HG03175 (cell line): ENCODE data around the gene SLC47A2.
"Not testable (repeated sequence)": the region's sequence is repeated elsewhere in the genome, so short reads cannot be mapped to it uniquely, and the experiment has no call there.

ENCODE experiments used
- ATAC-seq: cut with Tn5 transposase; IDR thresholded peaks from one replicate; pipeline ENCODE4 v1.9.1; 2021; ENCODE audit warnings: mild to moderate bottlenecking, moderate library complexity; ENCODE audit not compliant: unreplicated experiment

Gene SLC47A2, protein sequence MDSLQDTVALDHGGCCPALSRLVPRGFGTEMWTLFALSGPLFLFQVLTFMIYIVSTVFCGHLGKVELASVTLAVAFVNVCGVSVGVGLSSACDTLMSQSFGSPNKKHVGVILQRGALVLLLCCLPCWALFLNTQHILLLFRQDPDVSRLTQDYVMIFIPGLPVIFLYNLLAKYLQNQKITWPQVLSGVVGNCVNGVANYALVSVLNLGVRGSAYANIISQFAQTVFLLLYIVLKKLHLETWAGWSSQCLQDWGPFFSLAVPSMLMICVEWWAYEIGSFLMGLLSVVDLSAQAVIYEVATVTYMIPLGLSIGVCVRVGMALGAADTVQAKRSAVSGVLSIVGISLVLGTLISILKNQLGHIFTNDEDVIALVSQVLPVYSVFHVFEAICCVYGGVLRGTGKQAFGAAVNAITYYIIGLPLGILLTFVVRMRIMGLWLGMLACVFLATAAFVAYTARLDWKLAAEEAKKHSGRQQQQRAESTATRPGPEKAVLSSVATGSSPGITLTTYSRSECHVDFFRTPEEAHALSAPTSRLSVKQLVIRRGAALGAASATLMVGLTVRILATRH

DNA sequence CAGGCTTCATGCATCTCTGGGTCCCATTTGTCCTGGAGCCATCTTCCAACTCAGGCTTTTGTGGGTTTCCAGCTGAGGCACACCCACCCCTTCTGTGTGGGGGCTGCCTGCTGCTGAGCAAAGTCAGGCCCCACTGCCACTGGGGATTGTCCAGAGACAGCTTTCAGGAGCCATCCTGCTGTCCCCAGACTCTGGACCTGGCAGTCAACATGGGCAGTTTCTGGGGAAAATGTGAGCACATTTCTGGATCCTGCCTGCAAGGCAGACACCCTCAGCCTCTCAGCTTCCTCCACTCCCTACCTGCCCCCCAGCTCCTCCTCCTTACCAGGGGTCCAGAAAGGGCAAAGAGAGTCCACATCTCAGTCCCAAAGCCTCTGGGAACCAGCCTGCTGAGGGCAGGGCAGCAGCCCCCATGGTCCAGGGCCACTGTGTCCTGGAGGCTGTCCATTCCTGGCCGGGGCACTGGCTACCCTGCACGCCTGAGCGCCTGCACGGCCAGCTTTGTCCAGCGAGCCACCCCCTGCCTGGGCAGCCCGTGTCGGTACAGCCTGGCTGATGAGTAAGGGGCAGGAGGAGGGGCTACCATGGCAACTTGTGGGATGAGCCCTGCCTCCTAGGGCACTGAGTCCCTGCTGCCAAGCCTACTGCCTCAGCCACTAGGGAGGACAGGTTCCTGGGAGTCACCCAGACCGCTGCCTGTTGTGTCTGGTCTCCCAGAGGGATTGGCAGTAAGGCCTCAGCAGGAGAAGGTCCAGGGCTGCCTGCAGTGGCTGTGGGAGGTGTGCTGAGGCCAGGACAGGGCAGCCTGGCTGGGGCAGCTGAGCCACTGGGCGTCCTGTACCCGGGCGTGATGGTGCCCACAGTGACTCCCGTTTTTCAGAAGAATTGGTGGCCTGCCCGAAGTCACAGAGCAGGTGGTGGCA is at the start of gene SLC47A2:
Gene SLC47A2, minus strand, starts transcription at position 477 of the 923 bp plus-strand sequence. Its CDS starts 29 bp downstream, at position 448.
- ATAC-seq: no peak

DNA sequence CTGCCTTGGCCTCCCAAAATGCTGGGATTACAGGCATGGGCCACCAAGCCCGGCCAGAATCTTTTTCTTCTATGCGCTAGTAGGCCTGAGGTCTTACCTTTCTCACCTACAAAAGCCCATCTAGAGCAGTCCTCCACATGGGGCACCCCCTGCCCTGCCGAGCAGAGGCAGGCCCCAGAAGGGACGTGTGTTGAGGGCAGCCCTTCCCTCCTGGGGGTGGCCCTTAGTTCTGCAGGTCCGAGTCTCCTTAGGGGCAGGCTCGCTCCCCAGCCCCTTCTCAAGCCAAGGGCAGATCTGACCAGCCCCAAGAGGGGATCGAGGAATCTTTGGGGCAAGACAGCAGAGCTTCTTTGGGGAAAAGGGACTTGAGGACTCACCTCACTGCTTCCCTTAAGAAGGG is 49.6 kb upstream of the SLC47A2 start:
- ATAC-seq: no peak

DNA sequence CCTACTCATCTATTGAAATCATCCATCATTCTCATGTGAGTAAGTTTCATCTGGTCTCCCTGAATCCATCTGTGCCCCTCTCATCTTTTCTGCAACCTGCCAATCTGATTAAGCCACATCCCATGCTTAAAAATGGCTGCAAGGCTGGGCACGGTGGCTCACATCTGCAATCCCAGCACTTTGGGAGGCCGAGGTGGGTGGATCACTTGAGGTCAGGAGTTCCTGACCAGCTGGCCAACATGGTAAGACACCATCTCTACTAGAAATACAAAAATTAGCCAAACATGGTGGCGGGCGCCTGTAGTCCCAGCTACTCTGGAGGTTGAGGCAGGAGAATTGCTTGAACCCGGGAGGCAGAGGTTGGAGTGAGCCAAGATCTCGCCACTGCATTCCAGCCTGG is 47.6 kb upstream of the SLC47A2 start:
- ATAC-seq: not testable (repeated sequence)

DNA sequence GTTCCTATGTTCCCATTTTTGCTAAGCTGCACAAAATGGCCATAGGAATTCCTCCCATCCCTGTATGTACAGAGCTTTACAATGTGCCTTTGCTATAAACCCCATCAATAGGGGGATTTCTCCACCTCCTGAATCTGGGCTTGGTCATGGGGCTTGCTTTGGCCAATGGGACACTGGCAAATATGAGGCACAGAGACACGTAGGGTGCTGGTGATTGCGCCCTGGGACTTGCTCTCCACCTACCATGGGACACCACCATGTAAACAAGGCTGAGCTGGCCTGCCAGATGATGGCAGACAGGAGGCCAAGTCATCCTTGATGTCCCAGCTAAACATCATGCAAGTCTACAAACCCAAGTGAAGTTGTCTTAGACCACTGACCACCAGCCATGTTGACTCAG is 47.0 kb upstream of the SLC47A2 start:
- ATAC-seq: no peak

DNA sequence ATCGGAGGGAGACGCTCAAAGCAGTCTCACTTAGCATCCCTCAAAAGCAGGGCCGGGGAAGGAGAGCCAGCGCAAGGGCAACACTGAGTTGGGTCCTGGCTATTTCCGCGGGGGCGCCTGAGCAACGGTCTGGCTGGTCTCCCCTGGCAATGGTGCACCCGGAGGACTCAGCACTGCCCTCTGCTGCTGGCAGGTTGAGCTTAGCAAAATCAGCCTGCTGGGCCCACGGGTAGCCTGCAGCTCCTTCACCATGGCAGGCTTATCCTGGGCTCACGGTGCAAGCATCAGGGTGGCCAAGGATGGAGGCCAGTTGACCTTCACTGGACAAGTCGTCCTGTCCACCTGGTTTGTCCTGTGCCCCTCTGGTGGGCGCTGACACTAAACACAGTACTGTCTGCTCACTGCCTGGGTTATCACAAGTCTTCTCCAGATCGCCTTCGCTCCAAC is 46.2 kb upstream of the SLC47A2 start:
- no peak for ATAC-seq

DNA sequence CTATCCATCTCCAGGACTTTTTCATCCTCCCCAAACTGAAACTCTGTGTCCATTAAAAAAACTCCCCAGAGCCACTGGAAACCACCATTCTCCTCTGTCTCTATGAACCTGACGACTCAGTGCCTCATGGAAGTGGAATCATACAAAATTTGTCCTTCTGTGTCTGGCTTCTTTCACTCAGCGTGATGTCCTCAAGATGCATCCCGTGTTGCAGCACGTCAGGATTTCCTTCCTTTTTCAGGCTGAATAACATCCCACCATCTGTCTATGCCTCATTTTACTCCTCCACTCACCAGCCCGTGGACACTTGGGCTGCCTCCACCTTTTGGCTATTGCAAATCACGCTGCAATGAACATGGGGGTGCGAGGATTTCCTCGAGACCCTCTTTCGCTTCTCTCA is 44.4 kb upstream of the SLC47A2 start:
- ATAC-seq: no peak

DNA sequence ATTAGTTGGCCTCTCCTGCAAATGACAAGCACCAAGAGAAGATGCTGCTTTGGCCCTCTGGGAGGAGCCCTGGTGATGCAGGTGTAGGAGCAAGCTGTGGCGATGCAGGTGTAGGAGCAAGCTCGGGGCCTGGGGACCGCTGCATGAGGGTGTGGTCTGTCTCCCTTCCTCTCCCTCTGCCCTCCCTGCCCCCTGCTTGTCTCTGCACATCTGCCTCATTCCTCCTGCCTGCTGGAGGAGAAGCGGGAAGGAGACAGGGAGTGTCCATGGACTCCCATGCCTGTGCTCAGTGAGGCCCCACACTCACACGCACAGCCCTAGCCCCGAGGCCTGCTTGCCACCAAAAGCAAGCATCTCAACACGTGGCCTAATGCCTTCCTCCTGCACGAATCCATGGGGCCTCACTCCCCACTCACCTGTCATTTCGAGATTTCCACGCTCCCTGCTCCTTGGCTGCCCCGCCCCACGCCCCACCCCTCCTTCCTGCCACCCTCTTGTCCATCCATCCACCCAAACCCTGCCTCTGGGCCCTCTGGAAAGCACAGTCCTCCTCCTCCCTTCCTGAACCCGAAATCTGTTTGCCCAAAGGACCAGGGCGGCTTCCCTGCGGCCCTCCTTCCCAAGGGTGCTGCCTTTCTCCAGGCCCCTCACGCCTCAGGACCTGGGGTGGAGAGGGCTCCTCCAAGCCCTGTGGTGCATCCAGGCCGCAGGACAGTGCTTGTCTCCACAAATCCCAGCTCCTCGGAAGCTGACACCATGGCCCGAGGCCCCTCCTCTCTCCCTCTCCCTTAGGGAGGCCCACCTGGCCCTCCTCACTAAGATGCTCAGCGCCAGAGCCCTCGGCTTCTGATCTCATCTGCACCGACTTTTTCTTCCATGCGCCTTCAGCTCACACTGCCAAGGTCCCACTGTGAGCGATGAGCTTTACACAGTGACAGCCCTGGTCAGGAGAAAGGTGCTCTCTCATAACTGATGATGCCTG is 43.5 kb upstream of the SLC47A2 start:
- ATAC-seq: no peak

DNA sequence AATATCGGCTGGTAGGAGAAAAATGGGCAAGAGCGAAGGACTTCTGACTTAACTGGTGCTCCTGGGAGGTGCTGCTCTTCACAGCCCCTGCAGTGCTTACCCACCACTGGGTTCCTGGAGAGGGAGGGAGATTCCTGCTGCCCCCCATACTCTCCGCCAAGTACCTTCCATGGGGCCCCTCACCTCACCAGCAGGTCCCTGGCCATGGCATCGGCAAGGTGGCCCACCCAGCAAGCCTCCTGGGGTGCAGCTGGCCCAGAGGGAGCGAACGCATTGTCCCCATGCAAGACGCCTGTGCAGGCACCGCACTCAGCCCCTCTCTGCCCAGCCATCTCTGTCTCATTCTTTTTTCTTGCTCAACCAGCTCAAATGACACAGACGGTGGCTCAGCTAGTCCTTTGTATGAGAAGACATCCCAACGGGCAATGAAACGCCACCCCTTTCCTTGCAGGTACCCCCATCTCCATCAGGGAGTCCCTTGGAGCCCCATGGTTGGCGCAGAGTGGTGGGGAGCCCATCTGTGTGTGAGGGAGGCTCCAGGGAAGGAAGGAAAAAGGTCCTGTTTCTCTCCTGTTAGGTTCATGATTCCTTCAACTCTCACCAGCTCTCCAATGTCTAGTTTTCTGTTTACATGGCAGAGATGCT is 41.3 kb upstream of the SLC47A2 start:
- no peak for ATAC-seq

DNA sequence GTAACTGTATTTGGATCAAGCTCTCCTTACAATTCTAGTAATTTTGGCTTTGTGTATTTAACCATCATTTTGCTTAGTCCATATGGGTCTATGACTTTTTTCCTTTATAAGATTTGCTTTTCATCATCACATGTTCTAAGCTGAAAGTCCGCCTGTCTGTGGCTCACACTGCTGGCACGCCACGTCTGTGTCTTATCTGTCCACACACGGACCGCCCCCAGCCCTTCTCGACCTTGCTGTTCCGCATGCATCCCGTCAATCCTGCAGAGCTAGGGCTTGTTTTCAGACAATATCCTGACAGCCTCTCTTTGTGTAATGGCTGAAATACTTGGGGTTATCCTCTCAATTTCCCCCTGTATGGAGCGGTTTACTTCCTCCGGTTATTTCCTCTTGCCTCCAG is 40.2 kb upstream of the SLC47A2 start:
- no peak for ATAC-seq

DNA sequence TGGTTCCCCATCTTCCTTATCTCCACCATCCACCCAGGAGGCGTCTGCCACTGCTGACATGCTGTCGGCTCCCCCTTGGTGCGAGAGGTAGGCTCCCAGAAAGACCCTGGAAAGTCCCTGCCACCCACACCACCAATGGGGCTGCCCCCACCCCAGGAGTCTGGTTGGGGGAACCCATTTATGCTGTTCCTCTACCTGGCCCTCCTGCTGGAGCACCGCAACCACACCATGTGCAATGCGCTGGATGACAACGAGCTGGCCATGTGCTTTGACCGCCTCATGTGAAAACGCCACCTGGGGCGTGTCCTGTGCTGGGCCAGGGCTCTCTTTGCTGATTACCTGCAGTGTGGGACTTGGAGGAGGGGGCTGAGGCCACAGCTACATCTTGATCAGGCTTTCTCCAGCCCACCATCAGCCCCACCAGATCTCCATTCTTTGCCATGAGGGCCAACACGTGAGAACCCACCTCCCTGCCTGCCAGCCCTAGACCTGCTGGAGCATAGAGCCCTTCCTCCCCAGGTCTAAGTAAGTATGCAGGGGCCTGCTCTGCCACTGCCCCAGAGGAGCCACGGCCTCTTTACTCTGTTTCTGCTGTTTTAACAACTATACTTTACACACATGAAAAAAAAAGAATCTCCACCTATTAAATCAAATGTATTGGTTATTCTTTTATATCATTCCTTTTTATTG is 39.6 kb upstream of the SLC47A2 start:
- ATAC-seq: no peak

DNA sequence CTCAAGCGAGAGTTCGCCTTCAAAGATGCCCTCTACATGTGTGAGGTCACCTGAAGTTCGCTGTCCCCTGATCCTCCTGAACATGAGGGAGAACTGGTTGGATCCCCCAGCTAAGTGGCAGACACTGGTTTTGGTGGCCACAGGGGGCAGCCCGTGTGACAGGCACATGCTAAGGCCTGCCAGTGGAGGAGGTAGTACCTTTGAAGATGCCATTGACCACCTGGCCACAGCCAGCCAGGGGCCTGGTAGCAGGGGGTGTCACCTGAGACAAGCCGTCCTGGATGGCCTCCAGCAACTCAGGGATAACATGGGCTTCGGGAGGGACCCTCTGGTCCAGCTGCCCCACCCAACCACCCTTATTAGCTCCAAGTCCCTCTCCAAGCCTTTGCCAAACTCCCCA is 39.0 kb upstream of the SLC47A2 start:
- ATAC-seq: no peak

DNA sequence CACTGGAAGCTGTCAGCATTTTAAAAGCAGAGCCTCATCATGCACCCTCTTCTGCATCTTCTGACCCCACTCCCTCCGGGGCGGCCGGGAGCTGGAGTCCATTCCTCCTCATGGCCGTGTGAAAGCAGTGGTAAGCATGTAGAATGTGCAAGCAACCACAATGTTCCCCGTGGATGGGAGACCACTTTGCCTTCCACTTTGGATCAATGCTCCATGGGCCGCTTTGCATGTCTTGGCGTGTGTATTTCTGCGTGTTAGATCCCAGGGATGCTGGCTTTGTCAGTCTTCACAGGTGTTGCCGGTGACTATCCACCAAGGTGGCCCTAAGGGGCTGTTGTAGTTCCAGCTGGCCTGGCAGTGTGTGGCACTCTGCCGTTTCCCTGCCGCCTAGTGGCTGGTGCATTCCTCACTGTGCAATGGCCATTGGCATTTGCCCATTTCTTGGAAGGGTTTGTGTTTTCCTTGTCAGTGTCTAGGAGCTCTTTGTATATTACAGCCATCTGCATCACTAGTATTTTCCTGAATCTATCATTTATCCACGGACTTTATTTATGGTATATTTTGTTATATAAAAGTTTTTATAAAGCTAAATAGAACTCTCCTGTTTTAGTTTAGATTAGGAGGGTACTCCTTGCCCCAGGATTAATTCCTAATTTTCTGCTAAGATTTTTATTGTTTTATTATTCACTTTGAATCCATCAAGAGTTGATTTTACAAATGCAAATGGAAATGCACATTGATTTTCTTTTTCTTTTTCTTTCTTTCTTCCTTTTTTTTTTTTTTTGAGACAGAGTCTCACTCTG is 37.5 kb upstream of the SLC47A2 start:
- no peak for ATAC-seq

DNA sequence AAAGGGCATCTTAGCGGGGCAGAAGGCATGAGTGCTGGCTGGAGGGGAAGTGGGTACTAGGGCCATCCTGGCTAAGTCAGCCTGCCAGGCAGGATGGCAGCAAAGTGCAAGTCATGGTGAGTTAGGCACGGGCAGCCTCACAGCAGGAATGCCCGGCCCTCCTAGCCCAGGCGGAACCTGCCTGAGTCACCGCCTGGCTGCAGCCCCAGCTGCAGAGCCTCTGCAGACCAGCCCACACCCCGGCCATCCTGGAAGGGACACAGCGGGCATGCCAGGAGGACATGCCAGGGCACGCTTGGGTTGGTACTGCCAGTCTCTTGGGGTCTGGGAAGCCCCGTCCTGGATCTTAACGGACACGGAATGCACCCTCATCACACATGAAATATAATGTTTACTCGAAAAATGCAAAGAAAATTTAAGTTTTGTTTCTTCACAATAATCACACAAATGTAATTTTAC is 36.7 kb upstream of the SLC47A2 start:
- ATAC-seq: no peak

DNA sequence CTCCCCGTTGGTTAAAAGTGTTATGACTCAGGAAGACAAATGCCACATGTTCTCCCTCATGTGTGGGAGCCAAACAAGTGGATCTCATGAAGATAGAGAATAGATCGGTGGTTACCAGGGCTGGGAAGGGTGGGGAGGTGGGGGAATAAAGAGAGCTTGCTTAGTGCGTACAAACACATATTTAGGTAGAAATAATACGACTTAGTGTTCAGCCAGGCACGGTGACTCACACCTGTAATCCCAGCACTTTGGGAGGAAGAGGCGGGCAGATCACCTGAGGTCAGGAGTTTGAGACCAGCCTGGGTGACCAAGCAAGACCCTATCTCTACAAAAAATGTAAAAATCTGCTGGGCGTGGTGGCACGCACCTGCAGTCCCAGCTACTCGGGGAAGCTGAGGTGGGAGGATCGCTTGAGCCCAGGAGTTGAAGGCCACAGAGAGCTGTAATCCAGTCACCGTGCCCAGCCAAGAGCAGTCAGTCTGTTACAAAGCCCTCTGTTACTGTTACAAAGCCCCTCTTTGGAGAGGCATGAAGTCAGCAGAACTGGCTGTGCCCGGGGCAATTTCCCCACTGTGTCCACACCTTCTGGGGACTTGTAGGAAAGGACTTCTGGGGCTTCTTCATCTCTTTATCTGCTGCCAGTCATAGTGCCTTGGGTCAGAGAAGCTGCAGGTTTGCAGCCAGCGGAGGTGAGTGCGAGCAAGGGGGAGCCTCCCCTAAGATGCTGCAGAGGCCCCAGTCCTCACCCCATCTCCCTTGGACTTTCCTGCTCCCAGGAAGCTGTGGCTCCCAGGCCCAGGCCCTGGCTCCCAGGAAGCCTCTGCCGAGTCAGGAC is 36.0 kb upstream of the SLC47A2 start:
- ATAC-seq: no peak

DNA sequence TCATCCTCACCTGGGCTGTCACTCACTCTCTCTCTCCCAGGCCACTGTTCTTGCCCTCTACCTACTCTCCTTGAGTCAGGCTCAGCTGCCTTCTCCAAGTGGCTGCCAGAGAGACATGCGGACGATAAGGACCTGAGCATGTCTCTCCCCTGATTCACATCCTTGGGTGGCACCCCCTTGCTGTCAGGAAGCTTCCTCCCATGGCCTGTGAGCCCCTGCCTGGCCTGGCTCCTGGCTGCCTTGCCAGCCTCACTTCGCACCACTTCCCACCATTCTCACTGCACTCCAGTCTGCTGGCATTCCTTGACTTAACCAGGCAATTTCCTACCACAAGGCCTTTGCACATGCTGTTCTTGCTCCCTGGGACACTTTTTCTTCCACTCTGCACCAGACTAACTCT is 34.5 kb upstream of the SLC47A2 start:
- ATAC-seq: no peak

DNA sequence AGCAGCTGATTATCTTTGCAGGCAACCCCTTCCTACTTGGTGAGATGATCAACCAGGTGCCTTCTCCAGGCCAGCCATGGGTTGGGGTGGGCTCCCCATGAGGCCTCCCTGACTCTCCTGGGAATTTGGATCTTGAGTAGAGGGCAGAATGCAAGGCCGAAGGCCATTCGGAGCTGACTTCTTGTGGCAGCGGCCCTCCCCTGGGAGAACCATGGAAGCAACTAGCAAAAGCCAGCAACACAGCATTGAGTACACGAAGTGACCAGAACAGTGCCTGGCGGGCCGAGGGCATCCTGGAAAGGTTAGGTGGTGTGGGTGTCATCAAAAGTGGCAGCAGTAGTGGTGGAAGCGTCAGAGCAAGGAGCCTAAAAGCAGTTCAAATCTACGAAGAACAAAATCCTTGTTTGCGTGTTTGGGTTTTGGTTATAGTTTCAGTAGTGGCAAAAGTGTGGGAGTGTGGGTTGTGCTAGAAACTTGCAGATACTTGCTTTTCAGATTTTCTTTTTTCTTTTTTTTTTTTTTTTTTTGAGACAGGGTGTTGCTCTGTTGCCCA is 33.7 kb upstream of the SLC47A2 start:
- ATAC-seq: no peak

DNA sequence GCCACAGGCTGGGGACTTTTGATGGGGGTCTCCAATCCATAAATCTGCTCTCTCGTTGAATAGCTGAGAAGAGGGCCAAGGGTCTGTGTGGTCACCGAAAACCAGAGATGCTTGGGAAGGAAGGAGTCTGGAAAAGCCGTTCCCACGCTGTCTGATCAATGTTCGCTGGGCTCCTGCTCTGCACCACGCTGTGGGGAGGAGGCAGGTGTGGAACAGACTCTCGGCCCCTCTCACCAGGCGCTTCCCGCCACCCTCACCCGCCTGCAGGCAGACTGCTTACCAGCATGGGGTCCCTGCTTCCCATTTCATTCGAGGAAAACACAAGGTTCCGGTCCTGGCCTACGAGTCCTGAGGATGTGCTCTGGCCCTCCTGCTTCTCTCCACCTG is 32.4 kb upstream of the SLC47A2 start:
- ATAC-seq: no peak
